Liver (tissue), 9 donors: ENCODE data around the gene PSEN1. TPM values are rescaled to one million over a fixed set of nuclear protein-coding genes. Genes with fewer than 3 reads are reported as not detected.

Experiments used
- DNase-seq: peaks from one replicate; pipeline ENCODE4 v3.0.0-alpha.2; 2017; ENCODE audit warnings: low spot score
- H3K27ac ChIP-seq, 2 donors: one replicate each; pipeline ENCODE4 v1.7.0; 2013; ENCODE audit warnings: inconsistent platforms in 2 of 2, low read length in 2 of 2, control low read depth in 1 of 2, low read depth in 1 of 2, mild to moderate bottlenecking in 1 of 2
- H3K27me3 ChIP-seq, 4 donors: one replicate each; pipeline versions ENCODE4 v1.6.1 to v1.7.0; 2013; ENCODE audit warnings: low read length in 3 of 4, inconsistent platforms in 1 of 4, mild to moderate bottlenecking in 1 of 4, moderate library complexity in 1 of 4; ENCODE audit not compliant: control insufficient read depth in 4 of 4, insufficient read depth in 4 of 4
- H3K36me3 ChIP-seq, 4 donors: one replicate each; pipeline versions ENCODE4 v1.6.1 to v1.7.0; 2013; ENCODE audit warnings: low read length in 3 of 4, mild to moderate bottlenecking in 3 of 4, low read depth in 1 of 4, moderate library complexity in 1 of 4; ENCODE audit not compliant: control insufficient read depth in 4 of 4, insufficient read depth in 3 of 4
- H3K4me1 ChIP-seq, 4 donors: one replicate each; pipeline versions ENCODE4 v1.6.1 to v1.7.0; 2013; ENCODE audit warnings: low read length in 3 of 4, mild to moderate bottlenecking in 3 of 4, moderate library complexity in 1 of 4; ENCODE audit not compliant: control insufficient read depth in 4 of 4, insufficient read depth in 4 of 4
- H3K4me3 ChIP-seq, 3 donors: one replicate each; pipeline versions ENCODE4 v1.6.1 to v1.7.0; 2013; ENCODE audit warnings: low read length in 3 of 3, control low read depth in 1 of 3, low read depth in 1 of 3, mild to moderate bottlenecking in 1 of 3
- H3K9ac ChIP-seq, 2 donors: one replicate each; pipeline ENCODE4 v1.7.0; 2013; ENCODE audit warnings: low read length in 2 of 2, mild to moderate bottlenecking in 2 of 2, moderate library complexity in 2 of 2, control low read depth in 1 of 2, low read depth in 1 of 2
- H3K9me3 ChIP-seq, 4 donors: one replicate each; pipeline versions ENCODE4 v1.6.1 to v1.7.0; 2013; ENCODE audit warnings: low read length in 3 of 4; ENCODE audit not compliant: control insufficient read depth in 4 of 4
- CTCF ChIP-seq: fragments of 150-350 bp; IDR thresholded peaks from 2 replicates; pipeline ENCODE4 v1.5.1; 2017; ENCODE audit warnings: improper control_type of control experiment, low read depth, low read length; ENCODE audit not compliant: missing input control
- EGR1 ChIP-seq, 2 donors: IDR thresholded peaks; 2 replicates each; pipeline ENCODE4 v1.6.1; 2016 to 2018; ENCODE audit warnings: antibody characterized with exemption in 2 of 2, low read depth in 2 of 2
- FOXA1 ChIP-seq: IDR thresholded peaks from 2 replicates; pipeline ENCODE4 v1.6.1; 2016; ENCODE audit warnings: antibody characterized with exemption
- FOXA2 ChIP-seq: IDR thresholded peaks from 2 replicates; pipeline ENCODE4 v1.6.1; 2016; ENCODE audit warnings: antibody characterized with exemption
- GABPA ChIP-seq, 2 donors: IDR thresholded peaks in 1 of 2; conservative IDR thresholded peaks in 1 of 2; 2 replicates each; pipeline ENCODE4 v1.6.1; 2016; ENCODE audit warnings: antibody characterized with exemption in 2 of 2, mild to moderate bottlenecking in 1 of 2, moderate library complexity in 1 of 2
- HNF4A ChIP-seq, 2 donors: conservative IDR thresholded peaks; 2 replicates each; pipeline ENCODE4 v1.6.1; 2016; ENCODE audit warnings: antibody characterized with exemption in 2 of 2, mild to moderate bottlenecking in 2 of 2
- JUND ChIP-seq, 2 donors: IDR thresholded peaks; 2 replicates each; pipeline ENCODE4 v1.6.1; 2016; ENCODE audit warnings: antibody characterized with exemption in 2 of 2
- MAX ChIP-seq: IDR thresholded peaks from 2 replicates; pipeline ENCODE4 v1.6.1; 2016; ENCODE audit warnings: antibody characterized with exemption
- RAD21 ChIP-seq, 2 donors: IDR thresholded peaks; 2 replicates each; pipeline ENCODE4 v1.6.1; 2016; ENCODE audit warnings: antibody characterized with exemption in 2 of 2, mild to moderate bottlenecking in 2 of 2
- RXRA ChIP-seq, 2 donors: IDR thresholded peaks; 2 replicates each; pipeline ENCODE4 v1.6.1; 2017 to 2018; ENCODE audit warnings: antibody characterized with exemption in 2 of 2, mild to moderate bottlenecking in 1 of 2
- TAF1 ChIP-seq: conservative IDR thresholded peaks from 2 replicates; pipeline ENCODE4 v1.6.1; 2016; ENCODE audit warnings: antibody characterized with exemption, mild to moderate bottlenecking
- YY1 ChIP-seq: IDR thresholded peaks from 2 replicates; pipeline ENCODE4 v1.6.1; 2016; ENCODE audit warnings: antibody characterized with exemption, mild to moderate bottlenecking
- WGBS: extraction: QIAGEN DNeasy Blood & Tissue Kit; methylation state at CpG from one replicate; pipeline ENCODE4 v1.1.7; 2013; 5-methylcytosine and 5-hydroxymethylcytosine counted together
- polyA plus RNA-seq, 2 donors: library from polyadenylated mRNA; stranded (reverse) in 1 of 2; unstranded in 1 of 2; fragments of 200-250 nt in 1 of 2; fragments of >200 nt in 1 of 2; fragmentation: Nextera tagmentation in 1 of 2; extraction: Ambion mirVana in 1 of 2; gene quantifications; one replicate each; pipeline versions ENCODE4 v1.2.1 to v1.2.3, GENCODE V29; 2013 to 2015
- total RNA-seq, 2 donors: library from RNA; depleted of rRNA; stranded (reverse); fragments of >200 nt; gene quantifications; one replicate each; pipeline ENCODE4 v1.2.3, GENCODE V29; 2014
- TF ChIP-seq, protein P1 (sequence below): IDR thresholded peaks from 2 replicates; pipeline ENCODE4 v1.6.1; 2016; ENCODE audit warnings: antibody characterized with exemption
- donor health status: healthy.
- donor health status: healthy.
- donor health status: healthy.
- donor health status: healthy.
- donor health status: healthy.

The PSEN1 gene
- total and polyA plus RNA-seq, 4 donors = 10.4 to 36.2 (median 19.9) TPM

DNA sequence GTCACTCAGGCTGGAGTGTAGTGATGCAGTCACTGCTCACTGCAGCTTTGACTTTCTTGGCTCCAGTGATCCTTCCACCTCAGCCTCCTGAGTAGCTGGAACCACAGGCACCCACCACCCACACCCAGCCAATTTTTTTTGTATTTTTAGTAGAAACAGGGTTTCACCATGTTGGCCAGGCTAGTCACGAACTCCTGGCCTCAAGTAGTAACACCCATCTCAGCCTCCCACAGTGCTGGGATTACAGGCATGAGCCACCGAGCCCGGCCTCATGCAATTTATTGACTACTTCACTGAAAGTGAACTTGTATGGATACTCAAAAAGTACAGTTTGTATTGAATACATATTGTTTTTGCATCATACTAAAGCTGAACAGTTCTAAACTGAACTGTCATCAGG, 9.1 kb downstream of the PSEN1 start:
- peaks cover 0 to 10% (median 8%) of the 10 kb centered on the region in 4 donors for H3K4me1 ChIP-seq
- no peak overlapping the region for H3K27ac ChIP-seq
- no peaks in the 10 kb centered on the region for H3K9me3 ChIP-seq
- WGBS = 97% methylated on average over 3 of the region's 3 CpGs
- H3K9ac ChIP-seq = no peak overlapping the region
- H3K36me3 ChIP-seq = peaks cover 2 to 12% (median 8%) of the 10 kb centered on the region in 4 donors
- DNase-seq = no peak
- no peak overlapping the region for H3K4me3 ChIP-seq
- TF ChIP-seq RXRA (IDR thresholded peaks at IDR 0.05) = no peak
- no peak for TF ChIP-seq HNF4A (conservative IDR thresholded peaks at IDR 0.05)
- TF ChIP-seq MAX = no peak
- TF ChIP-seq, protein P1, sequence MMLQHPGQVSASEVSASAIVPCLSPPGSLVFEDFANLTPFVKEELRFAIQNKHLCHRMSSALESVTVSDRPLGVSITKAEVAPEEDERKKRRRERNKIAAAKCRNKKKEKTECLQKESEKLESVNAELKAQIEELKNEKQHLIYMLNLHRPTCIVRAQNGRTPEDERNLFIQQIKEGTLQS = no peak
- no peak for TF ChIP-seq CTCF
- no peak for TF ChIP-seq RAD21 (IDR thresholded peaks at IDR 0.05)
- TF ChIP-seq TAF1 = no peak
- TF ChIP-seq EGR1 (IDR thresholded peaks at IDR 0.05; ENCODE audit: low read depth in 2 of 2) = no peak
- no peaks in the 10 kb centered on the region for H3K27me3 ChIP-seq

- 95% methylated on average over 3 of the region's 3 CpGs for WGBS
- no peak overlapping the region for H3K4me3 ChIP-seq
- H3K4me1 ChIP-seq = peaks cover 0 to 10% (median 8%) of the 10 kb centered on the region in 4 donors
- H3K27ac ChIP-seq = no peak overlapping the region
- TF ChIP-seq FOXA2 (no peak), RAD21 (IDR thresholded peaks at IDR 0.05) (no peak), YY1 (no peak), RXRA (IDR thresholded peaks at IDR 0.05) (no peak), FOXA1 (no peak), JUND (IDR thresholded peaks at IDR 0.05) (no peak), EGR1 (IDR thresholded peaks at IDR 0.05; ENCODE audit: low read depth in 2 of 2) (no peak), TAF1 (no peak), HNF4A (conservative IDR thresholded peaks at IDR 0.05) (no peak), CTCF (no peak), GABPA (IDR thresholded peaks at IDR 0.05 in 1 of 2, conservative IDR thresholded peaks at IDR 0.05 in 1 of 2) (no peak)
- TF ChIP-seq, protein P1 = no peak
- H3K9ac ChIP-seq = no peak overlapping the region
- no peaks in the 10 kb centered on the region for H3K9me3 ChIP-seq
- peaks cover 2 to 12% (median 8%) of the 10 kb centered on the region in 4 donors for H3K36me3 ChIP-seq
- no peak for DNase-seq
- no peaks in the 10 kb centered on the region for H3K27me3 ChIP-seq
Measured at GRCh38 chr14:73146111-73146510, 9.8 kb downstream of the PSEN1 start.
